GM12892 (cell line): ENCODE data around the gene HSD11B2.

Experiments used
- DNase-seq: peaks from one replicate; pipeline ENCODE4 v3.0.0; 2011; ENCODE audit not compliant: insufficient read length
- FAIRE-seq: peaks from 2 replicates; lab custom pipeline; 2011; peaks lifted over from hg19 to GRCh38; lab: Jason Lieb, UNC
- POLR2A ChIP-seq: IDR thresholded peaks from 2 replicates; pipeline ENCODE4 v1.6.1; 2011; ENCODE audit warnings: low read depth, low read length, control low read depth
- POLR2AphosphoS5 ChIP-seq: IDR thresholded peaks from 2 replicates; pipeline ENCODE4 v1.6.1; 2011; ENCODE audit warnings: low read depth, low read length, control low read depth
- TAF1 ChIP-seq: IDR thresholded peaks from 2 replicates; pipeline ENCODE4 v1.6.1; 2011; ENCODE audit warnings: low read depth, mild to moderate bottlenecking, control low read depth, low read length, borderline replicate concordance

The HSD11B2 gene

GRCh38 chr16:67391424-67392300, 39.3 kb upstream of the HSD11B2 start:
- FAIRE-seq, result no peak
- no peak for DNase-seq
- TF ChIP-seq POLR2A (no peak), TAF1 (no peak), POLR2AphosphoS5 (no peak)

- TF ChIP-seq POLR2AphosphoS5 (no peak), POLR2A (no peak), TAF1 (no peak)
- FAIRE-seq (no peak), DNase-seq (no peak)
Measured at GRCh38 chr16:67392301-67393059, 38.4 kb upstream of the HSD11B2 start.

DNA sequence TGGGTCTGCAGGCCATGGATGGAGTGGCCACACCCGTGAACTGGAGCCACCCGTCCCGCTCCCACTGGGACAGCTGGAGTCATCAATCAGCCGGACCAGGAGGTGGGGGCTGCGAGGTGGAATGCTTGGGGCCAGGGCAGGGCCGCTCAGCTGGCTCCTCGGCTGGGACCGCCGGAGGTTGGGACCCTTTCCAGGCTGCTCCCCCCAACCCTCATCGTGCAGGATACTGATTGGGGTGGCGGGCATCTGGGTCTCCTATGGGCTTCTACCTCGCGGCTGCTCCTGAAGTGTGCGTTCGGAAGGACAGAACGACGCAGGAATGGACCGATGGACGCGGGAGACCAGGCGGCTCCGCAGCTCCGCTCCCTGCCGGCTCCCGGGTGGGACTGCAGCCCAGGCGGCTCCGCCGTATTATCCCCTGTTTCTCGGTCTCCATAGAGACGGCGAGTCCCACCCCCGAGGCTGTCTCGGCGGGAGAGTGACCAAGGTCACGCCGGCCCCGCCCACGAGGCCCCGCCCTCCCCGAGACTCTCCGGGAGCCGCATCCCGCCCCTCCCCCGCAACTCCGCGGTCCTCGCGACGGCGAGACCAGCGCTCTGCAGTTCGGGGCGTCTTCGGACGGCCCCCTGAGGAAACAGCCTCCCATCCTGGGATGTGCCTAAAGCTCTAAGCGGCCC, 37.7 kb upstream of the HSD11B2 start, which contains the start of gene TPPP3:
TPPP3 (minus strand) TSS at position 388 of the 677 bp plus-strand sequence. CDS start 2,387 bp downstream, outside the sequence.
- FAIRE-seq, result no peak
- no peak for DNase-seq
- no peak for TF ChIP-seq POLR2AphosphoS5
- no peak for TF ChIP-seq TAF1
- TF ChIP-seq POLR2A, result no peak

GRCh38 chr16:67393788-67394154, 37.1 kb upstream of the HSD11B2 start:
- TF ChIP-seq TAF1 (no peak), POLR2AphosphoS5 (no peak), POLR2A (no peak)
- FAIRE-seq (no peak), DNase-seq (no peak)

DNA sequence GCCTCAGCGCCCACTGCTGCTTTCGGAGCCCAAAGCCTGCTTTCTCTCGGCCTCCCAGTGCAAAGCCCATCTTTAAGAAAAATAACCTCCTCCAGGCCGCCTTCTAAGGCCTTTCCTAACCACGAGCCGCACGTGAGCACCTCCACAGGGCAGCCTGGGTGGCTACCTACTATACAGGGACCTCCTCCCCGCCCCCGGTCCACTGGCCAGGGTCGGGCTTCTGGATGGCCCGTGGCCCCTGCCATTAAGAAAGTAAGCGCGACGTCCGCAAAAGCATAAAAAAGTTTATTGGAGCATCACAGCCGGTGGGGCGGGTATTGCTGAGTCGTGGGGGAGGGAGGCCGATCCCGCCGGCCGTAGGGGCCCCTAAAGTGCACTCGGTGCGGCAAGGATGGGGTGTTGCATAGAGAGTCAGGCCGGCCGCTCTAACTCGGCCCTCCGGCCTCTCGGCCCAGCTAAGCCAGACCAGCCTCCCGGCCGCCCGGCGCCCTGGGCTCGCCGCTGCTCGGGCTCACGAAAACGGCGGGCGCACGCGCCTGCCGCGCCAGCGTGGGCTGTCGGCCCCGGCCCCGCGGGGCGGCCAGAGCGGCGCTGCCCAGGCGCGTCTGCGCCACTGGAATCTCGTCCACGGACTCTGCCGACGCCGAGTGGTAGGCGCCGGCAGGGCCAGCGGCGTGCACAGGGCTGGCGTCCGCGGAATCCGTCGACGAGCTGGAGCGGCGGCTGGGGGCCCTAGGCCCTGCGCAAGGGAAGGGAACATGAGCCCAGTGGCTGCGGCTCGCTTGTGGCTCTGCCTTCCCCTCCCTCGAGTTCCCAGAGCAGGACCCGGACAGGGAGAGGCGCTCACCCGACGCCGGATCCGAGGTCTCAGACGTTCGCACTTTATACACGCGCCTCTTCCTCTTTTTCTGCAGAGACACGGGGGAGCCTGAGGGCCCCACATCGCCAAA, 36.5 kb upstream of the HSD11B2 start:
- DNase-seq (no peak), FAIRE-seq (no peak)

GRCh38 chr16:67395105-67395457, 35.8 kb upstream of the HSD11B2 start:
- DNase-seq (no peak), FAIRE-seq (no peak)
- TF ChIP-seq POLR2AphosphoS5 (no peak), POLR2A (no peak)

More for the DNA sequence above, 36.5 kb upstream of the HSD11B2 start:
- TF ChIP-seq POLR2A, result no peak
- TF ChIP-seq TAF1, result no peak
- no peak for TF ChIP-seq POLR2AphosphoS5

DNA sequence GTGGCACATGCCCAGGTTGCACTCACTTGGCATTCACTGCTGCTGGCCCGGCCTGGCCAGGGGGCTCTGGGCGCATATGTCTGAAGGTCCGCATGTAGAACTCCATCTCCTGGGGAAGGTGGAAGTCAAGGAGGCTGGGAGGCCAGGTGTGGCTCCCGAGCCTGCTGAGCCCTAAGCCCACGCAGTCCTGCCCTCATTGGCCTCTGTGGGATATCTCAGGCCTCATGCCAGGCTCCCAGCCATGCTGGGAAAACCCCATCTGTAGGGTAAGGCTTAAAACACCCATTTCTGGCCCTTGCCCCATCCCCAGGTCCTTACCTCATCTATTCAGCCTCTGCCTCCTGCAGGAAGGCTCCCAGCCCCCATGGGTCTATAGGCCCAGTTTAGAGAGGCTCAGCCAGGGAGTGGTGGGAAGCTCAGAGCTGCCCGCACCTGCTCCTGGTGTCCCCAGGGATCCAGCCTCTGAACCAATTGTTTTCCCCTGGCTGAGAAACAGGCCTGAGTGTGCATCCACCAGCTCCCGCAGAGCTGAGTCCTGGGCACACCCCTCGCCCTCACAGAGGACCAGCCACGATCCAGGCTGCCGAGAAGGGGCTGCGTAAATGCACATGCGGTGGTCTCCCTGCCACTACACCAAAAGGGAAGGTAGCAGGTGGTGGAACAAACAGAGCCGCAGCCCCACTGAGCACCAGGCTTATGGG, 35.3 kb upstream of the HSD11B2 start:
- TF ChIP-seq TAF1 (no peak), POLR2AphosphoS5 (no peak), POLR2A (no peak)
- FAIRE-seq, result no peak
- no peak for DNase-seq

GRCh38 chr16:67396159-67397035, 34.5 kb upstream of the HSD11B2 start:
- TF ChIP-seq TAF1, result no peak
- TF ChIP-seq POLR2AphosphoS5, result no peak
- TF ChIP-seq POLR2A, result no peak
- FAIRE-seq, result no peak
- no peak for DNase-seq
